CD4-positive, CD25-positive, alpha-beta regulatory T cell (primary cell): ENCODE data around the gene FFAR3. TPM values are rescaled to one million over a fixed set of nuclear protein-coding genes. Genes with fewer than 3 reads are reported as not detected.

Source experiments
- ATAC-seq, 2 donors: fragments of 150-1000 bp; cut with Tn5 transposase; one replicate each; pipeline ENCODE4 v1.10.0; 2021; ENCODE audit warnings: low read depth in 2 of 2, moderate number of reproducible peaks in 2 of 2, moderate library complexity in 1 of 2
- DNase-seq, 3 donors: peaks; one replicate each; pipeline versions ENCODE4 v3.0.0 to v3.0.0-alpha.2; 2012 to 2022; ENCODE audit warnings: mixed read lengths in 1 of 3
- H3K27ac ChIP-seq: one replicate; pipeline ENCODE4 v1.7.0; 2013; ENCODE audit warnings: mild to moderate bottlenecking, low read length; ENCODE audit not compliant: insufficient read depth, poor library complexity, severe bottlenecking
- H3K27me3 ChIP-seq: one replicate; pipeline ENCODE4 v1.7.0; 2013; ENCODE audit warnings: low read length; ENCODE audit not compliant: control insufficient read depth, insufficient read depth
- H3K36me3 ChIP-seq: one replicate; pipeline ENCODE4 v1.7.0; 2013; ENCODE audit warnings: mild to moderate bottlenecking, low read length, moderate library complexity; ENCODE audit not compliant: control insufficient read depth, insufficient read depth
- H3K4me1 ChIP-seq: 2 replicates; pipeline ENCODE4 v1.7.0; 2013; ENCODE audit warnings: mild to moderate bottlenecking, low read length; ENCODE audit not compliant: insufficient read depth, control insufficient read depth, poor library complexity, severe bottlenecking
- H3K4me3 ChIP-seq: one replicate; pipeline ENCODE4 v1.7.0; 2013; ENCODE audit warnings: low read depth, mild to moderate bottlenecking, low read length, moderate library complexity
- H3K9me3 ChIP-seq, 2 experiments: 1 replicate in 1 of 2; 2 replicates in 1 of 2; pipeline ENCODE4 v1.7.0; 2013; ENCODE audit warnings: low read length in 2 of 2, mild to moderate bottlenecking in 1 of 2, moderate library complexity in 1 of 2; ENCODE audit not compliant: control insufficient read depth in 2 of 2
- H3K27ac Mint-ChIP-seq, 3 donors: one replicate each; pipeline ENCODE4 v1.8.0; 2020 to 2022; ENCODE audit warnings: mild to moderate bottlenecking in 3 of 3, mixed read lengths in 3 of 3, moderate library complexity in 2 of 3
- H3K27me3 Mint-ChIP-seq: one replicate; pipeline ENCODE4 v1.8.0; 2022; ENCODE audit warnings: mild to moderate bottlenecking, mixed read lengths
- H3K36me3 Mint-ChIP-seq: one replicate; pipeline ENCODE4 v1.8.0; 2020; ENCODE audit warnings: mixed read lengths
- H3K4me1 Mint-ChIP-seq, 4 donors: one replicate each; pipeline ENCODE4 v1.8.0; 2020 to 2022; ENCODE audit warnings: mixed read lengths in 4 of 4, mild to moderate bottlenecking in 1 of 4
- H3K4me3 Mint-ChIP-seq, 4 donors: one replicate each; pipeline ENCODE4 v1.8.0; 2020 to 2022; ENCODE audit warnings: mild to moderate bottlenecking in 4 of 4, mixed read lengths in 4 of 4, moderate library complexity in 3 of 4
- H3K9me3 Mint-ChIP-seq, 7 donors: one replicate each; pipeline ENCODE4 v1.8.0; 2020 to 2022; ENCODE audit warnings: mixed read lengths in 7 of 7, mild to moderate bottlenecking in 3 of 7, moderate library complexity in 2 of 7
- polyA plus RNA-seq, 4 donors: library from polyadenylated mRNA; unstranded; fragments of 300-500 nt; fragmentation: Illumina TruSeq; gene quantifications; one replicate each; pipeline ENCODE4 v1.2.3, GENCODE V29; 2021
- total RNA-seq: library from RNA; stranded (reverse); gene quantifications from one replicate; pipeline ENCODE4 v1.2.3, GENCODE V29; 2022

Gene FFAR3, protein sequence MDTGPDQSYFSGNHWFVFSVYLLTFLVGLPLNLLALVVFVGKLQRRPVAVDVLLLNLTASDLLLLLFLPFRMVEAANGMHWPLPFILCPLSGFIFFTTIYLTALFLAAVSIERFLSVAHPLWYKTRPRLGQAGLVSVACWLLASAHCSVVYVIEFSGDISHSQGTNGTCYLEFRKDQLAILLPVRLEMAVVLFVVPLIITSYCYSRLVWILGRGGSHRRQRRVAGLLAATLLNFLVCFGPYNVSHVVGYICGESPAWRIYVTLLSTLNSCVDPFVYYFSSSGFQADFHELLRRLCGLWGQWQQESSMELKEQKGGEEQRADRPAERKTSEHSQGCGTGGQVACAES
- total RNA-seq, result 1.7 TPM
- polyA plus RNA-seq, result under 1 TPM in 1 of 4 donors, not detected in 3; 0.39 TPM

DNA sequence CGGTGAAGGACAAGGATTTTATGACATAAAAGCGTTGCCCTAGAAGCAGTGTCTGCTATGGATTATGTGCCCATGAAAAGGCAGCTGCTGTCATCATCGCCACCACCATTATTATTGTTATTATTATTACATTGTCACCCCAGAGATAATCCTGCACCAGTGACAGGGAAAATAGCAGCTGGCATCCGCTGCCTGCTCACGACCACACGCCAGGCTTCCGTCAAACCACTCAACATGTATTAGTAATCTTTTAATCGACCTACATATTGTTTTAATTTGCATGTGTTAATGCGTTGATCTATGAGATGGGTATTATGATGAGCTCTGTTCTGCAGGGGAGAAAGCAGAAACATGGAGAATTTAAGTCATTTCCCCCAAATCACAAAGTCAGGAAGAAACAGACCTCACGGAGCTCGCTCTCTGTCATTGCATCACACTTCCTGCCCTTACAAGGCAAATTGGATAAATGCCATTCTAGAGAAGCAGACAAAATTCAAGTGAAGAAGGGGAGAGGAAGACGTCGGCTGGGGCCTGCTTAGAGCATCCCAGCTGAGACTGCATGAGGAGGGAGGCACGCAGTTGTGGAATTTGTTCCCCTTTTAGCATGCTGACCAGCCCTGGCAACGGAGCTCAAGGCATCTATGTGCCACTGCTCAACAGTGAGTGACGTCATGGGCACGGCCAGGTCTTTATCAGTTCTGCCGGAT, at the start of gene FFAR3:
Gene FFAR3, plus strand, starts transcription at position 594 of the 707 bp plus-strand sequence. CDS start 431 bp downstream, outside the sequence.
- Histone ChIP-seq H3K27me3 (no peaks in the 10 kb centered on the region), H3K36me3 (no peaks in the 10 kb centered on the region), H3K4me3 (no peak within 1 kb of the TSS), H3K27ac (no peak within 1 kb of the TSS), H3K9me3 (no peaks in the 10 kb centered on the region), H3K4me1 (peaks cover under 1% of the 10 kb centered on the region)
- Mint-ChIP-seq H3K9me3 (peaks cover 0 to 2% (median 0%) of the 10 kb centered on the region in 7 donors), H3K27ac (peak within 1 kb of the TSS in 2 of 3 donors; percentile 15 to 16), H3K4me1 (peaks cover 0 to 5% (median 4%) of the 10 kb centered on the region in 4 donors), H3K36me3 (no peaks in the 10 kb centered on the region), H3K4me3 (peak within 1 kb of the TSS in 2 of 4 donors; percentile 34 to 48), H3K27me3 (peaks cover 25% of the 10 kb centered on the region)
- DNase-seq, result peak in 1 of 3 donors; percentile 4
- ATAC-seq, result no peak

DNA sequence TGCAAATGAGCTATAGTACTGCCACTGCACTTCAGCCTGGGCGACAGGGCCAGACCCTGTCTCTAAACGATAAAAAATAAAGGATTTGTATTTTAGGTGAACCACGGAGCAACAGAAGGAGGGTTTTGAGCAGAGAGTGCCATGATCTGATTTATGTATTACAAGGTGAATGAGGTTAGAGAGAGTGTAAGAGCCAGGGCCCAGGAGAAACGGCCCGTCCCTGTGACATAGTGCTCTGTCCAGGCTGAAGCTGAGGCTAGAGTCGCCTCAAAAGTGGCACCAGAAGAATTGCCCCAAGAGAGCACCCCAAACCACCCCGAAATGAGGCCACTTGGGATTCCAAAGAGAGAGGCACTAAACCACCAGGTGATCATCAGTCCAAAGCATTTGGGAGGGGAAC, 49.4 kb upstream of the FFAR3 start:
- no peak for ATAC-seq
- DNase-seq, result no peak
- Mint-ChIP-seq H3K9me3 (peaks cover 0 to 3% (median 0%) of the 10 kb centered on the region in 7 donors), H3K27ac (peak overlapping the region in 2 of 3 donors; percentile 24 to 32), H3K27me3 (no peaks in the 10 kb centered on the region), H3K36me3 (no peaks in the 10 kb centered on the region), H3K4me3 (no peak overlapping the region), H3K4me1 (peaks cover 0 to 2% (median 0%) of the 10 kb centered on the region in 4 donors)
- no peaks in the 10 kb centered on the region for H3K9me3 ChIP-seq
- no peaks in the 10 kb centered on the region for H3K27me3 ChIP-seq
- H3K4me1 ChIP-seq, result no peaks in the 10 kb centered on the region
- no peak overlapping the region for H3K4me3 ChIP-seq
- no peaks in the 10 kb centered on the region for H3K36me3 ChIP-seq
- no peak overlapping the region for H3K27ac ChIP-seq

DNA sequence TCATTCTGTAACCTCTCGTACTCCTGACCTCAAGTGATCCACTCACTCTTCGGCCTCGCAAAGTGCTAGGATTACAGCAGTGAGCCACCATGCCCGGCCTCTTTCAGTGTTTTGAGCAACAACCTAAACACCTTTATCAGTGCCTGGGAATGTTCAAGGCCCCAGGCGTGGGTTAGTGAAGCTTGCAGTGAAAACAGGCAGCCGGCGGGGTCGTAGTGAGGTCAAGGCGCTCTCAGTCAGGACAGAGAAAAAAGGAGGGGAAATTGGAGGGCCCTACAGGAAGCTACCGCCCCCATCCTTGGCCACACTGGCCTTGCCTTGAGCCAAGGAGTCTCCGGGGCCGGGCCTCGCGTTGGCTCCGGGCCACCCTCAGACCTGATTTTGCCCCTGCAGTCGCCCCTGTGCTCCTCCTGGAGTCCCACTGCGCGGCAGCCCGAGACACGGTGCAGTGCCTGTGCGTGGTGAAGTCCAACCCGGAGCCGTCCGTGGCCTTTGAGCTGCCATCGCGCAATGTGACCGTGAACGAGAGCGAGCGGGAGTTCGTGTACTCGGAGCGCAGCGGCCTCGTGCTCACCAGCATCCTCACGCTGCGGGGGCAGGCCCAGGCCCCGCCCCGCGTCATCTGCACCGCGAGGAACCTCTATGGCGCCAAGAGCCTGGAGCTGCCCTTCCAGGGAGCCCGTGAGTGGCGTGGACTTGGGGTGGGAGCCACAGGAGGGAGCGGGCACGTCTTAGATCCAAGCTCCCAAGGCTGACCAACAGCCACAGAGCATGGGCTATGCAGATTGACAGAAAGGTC, 48.6 kb upstream of the FFAR3 start:
- Histone ChIP-seq H3K27me3 (no peaks in the 10 kb centered on the region), H3K9me3 (no peaks in the 10 kb centered on the region), H3K4me1 (no peaks in the 10 kb centered on the region), H3K27ac (no peak overlapping the region), H3K4me3 (no peak overlapping the region), H3K36me3 (no peaks in the 10 kb centered on the region)
- Mint-ChIP-seq H3K9me3 (peaks cover 0 to 3% (median 0%) of the 10 kb centered on the region in 7 donors), H3K4me1 (peaks cover 0 to 2% (median 0%) of the 10 kb centered on the region in 4 donors), H3K4me3 (no peak overlapping the region), H3K27ac (no peak overlapping the region), H3K36me3 (no peaks in the 10 kb centered on the region), H3K27me3 (no peaks in the 10 kb centered on the region)
- ATAC-seq, result no peak
- no peak for DNase-seq

DNA sequence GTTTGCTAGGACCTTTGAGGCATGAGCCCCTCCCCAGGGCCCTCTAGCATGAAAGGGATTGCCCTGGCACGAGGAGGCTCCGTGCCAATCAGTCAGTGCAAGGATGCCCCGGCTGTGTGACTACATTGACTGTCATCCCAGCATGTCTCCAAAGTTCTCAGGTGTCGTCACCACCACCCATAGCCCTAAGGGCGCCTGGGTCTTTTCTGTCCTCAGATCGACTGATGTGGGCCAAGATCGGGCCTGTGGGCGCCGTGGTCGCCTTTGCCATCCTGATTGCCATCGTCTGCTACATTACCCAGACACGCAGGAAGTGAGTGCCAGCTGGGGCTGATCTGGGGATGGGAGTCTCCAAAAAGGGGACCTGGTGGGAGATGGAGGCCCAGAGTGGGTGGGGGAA, 47.9 kb upstream of the FFAR3 start:
- H3K4me1 ChIP-seq, result no peaks in the 10 kb centered on the region
- Mint-ChIP-seq H3K9me3 (peaks cover 0 to 2% (median 0%) of the 10 kb centered on the region in 7 donors), H3K36me3 (no peaks in the 10 kb centered on the region), H3K27ac (no peak overlapping the region), H3K4me1 (peaks cover 0 to 2% (median 0%) of the 10 kb centered on the region in 4 donors), H3K4me3 (no peak overlapping the region), H3K27me3 (no peaks in the 10 kb centered on the region)
- ATAC-seq (no peak), DNase-seq (no peak)
- no peaks in the 10 kb centered on the region for H3K9me3 ChIP-seq
- H3K27me3 ChIP-seq, result no peaks in the 10 kb centered on the region
- no peaks in the 10 kb centered on the region for H3K36me3 ChIP-seq
- H3K4me3 ChIP-seq, result no peak overlapping the region
- H3K27ac ChIP-seq, result no peak overlapping the region

DNA sequence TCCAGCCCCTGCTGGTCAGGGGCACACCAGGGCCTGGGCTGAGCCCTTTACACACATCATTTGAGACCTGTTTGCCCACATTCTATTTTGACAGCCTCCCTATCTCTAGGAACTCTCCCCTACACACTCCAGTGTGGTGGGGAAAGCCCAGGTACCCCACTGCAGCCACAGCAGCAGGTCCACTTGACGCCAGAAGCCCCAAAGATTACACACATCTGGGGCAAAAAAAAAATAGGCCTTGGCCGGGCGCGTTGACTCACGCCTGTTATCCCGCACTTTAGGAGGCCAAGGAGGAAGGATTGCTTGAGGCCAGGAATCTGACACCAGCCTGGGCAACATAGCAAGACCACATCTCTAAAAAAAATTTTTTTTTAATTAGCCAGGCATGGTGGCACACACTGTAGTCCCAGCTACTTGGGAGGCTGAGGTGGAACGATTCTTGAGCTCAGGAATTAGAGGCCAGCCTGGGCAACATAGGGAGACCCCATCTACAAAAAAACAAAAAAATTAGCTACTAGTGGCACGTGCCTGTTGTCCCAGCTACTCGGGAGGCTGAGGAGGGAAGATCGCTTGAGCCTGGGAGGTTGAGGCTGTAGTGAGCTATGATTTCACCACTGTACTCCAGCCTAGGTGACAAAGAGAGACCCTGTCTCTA, 47.3 kb upstream of the FFAR3 start:
- no peak overlapping the region for H3K27ac Mint-ChIP-seq
- peaks cover 0 to 2% (median 0%) of the 10 kb centered on the region in 4 donors for H3K4me1 Mint-ChIP-seq
- no peak overlapping the region for H3K27ac ChIP-seq
- H3K9me3 Mint-ChIP-seq, result peaks cover 0 to 2% (median 0%) of the 10 kb centered on the region in 7 donors
- no peak for ATAC-seq
- no peak overlapping the region for H3K4me3 Mint-ChIP-seq
- no peaks in the 10 kb centered on the region for H3K27me3 Mint-ChIP-seq
- H3K9me3 ChIP-seq, result no peaks in the 10 kb centered on the region
- H3K36me3 Mint-ChIP-seq, result no peaks in the 10 kb centered on the region
- H3K36me3 ChIP-seq, result no peaks in the 10 kb centered on the region
- no peaks in the 10 kb centered on the region for H3K4me1 ChIP-seq
- H3K27me3 ChIP-seq, result no peaks in the 10 kb centered on the region
- no peak for DNase-seq
- no peak overlapping the region for H3K4me3 ChIP-seq

DNA sequence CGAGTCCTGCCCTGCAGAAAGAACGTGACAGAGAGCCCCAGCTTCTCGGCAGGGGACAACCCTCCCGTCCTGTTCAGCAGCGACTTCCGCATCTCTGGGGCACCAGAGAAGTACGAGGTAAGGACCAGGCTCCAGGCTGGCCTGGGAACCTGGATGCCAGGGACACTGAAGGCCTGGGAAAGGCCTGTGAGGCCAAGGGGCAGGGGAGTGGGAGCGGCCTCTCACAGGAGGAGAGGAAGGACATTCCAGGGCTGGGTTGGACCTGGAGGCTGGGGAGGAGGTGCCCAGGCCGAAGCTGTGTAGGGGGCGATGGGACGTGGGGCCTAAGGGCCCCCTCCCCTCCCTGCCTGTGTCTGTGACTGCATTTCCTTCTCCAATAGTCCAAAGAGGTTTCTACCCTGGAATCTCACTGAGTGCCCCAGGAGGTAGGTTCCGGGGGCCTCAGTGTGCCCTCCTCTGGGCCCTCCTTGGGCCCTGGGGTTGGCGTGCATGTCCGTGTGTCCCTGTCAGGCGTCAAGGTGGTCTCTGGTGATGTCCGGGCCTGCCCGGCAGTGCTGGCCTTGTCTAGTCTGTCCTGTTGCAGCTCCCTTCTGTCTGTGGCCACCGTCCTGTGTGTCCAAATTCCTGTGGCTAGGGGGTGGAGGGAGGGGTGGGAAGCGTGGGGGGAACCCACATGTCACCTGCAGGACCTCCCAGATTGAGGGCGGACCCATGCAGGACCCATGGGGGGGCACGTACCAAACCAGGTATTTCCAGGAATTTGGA, 46.2 kb upstream of the FFAR3 start:
- H3K9me3 ChIP-seq, result no peaks in the 10 kb centered on the region
- Mint-ChIP-seq H3K4me3 (no peak overlapping the region), H3K4me1 (peaks cover 0 to 2% (median 0%) of the 10 kb centered on the region in 4 donors), H3K36me3 (no peaks in the 10 kb centered on the region), H3K27me3 (no peaks in the 10 kb centered on the region), H3K9me3 (peaks cover 0 to 2% (median 0%) of the 10 kb centered on the region in 7 donors), H3K27ac (no peak overlapping the region)
- no peak overlapping the region for H3K27ac ChIP-seq
- ATAC-seq (no peak), DNase-seq (no peak)
- H3K4me1 ChIP-seq, result no peaks in the 10 kb centered on the region
- no peak overlapping the region for H3K4me3 ChIP-seq
- no peaks in the 10 kb centered on the region for H3K36me3 ChIP-seq
- H3K27me3 ChIP-seq, result no peaks in the 10 kb centered on the region
